ENCODE measurements around the gene PLEKHA7. TPM values are rescaled to one million over a fixed set of nuclear protein-coding genes. Genes with fewer than 3 reads are reported as not detected.
"Not testable (repeated sequence)": the region's sequence is repeated elsewhere in the genome, so short reads cannot be mapped to it uniquely, and the experiment has no call there.

The PLEKHA7 gene
- total RNA-seq, 1 donor from 2014 or later = 77.1 TPM

- peaks cover 4% of the 10 kb centered on the region for H3K27me3 Mint-ChIP-seq
- H3K4me1 Mint-ChIP-seq (ENCODE audit: low read depth) = peaks cover 49% of the 10 kb centered on the region
- DNase-seq (ENCODE audit: low spot score, unreplicated experiment) = no peak
- H3K9me3 Mint-ChIP-seq (ENCODE audit: low read depth) = peaks cover 2% of the 10 kb centered on the region
- H3K36me3 Mint-ChIP-seq (ENCODE audit: insufficient read depth) = peaks cover 6% of the 10 kb centered on the region
- TF ChIP-seq CTCF (IDR thresholded peaks at IDR 0.05; ENCODE audit: unreplicated experiment) = no peak
- no peak overlapping the region for H3K27ac Mint-ChIP-seq
- H3K4me3 Mint-ChIP-seq (ENCODE audit: low read depth) = no peak overlapping the region
These were observed 92.5 kb downstream of the PLEKHA7 start for GRCh38 chr11:16921668-16922067.

DNA sequence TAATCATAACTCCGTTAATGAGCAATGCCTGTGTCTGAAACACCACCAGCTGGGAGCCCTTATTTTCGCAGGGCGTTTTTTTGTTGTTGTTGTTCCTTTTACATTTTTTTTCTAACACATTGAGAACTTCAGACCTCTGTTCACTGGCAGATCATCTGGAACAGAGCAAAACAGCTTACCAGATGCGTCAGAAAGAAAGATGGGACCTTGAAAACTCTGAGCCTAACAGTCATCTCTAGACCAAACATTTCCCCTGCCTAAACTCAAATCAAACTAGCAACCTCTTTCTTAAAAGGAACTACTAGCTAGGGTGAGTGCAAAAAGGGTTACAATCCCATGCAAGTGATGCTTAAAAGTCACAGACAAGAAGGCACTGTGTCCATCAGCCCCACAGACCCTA is 93.2 kb downstream of the PLEKHA7 start:
- peaks cover under 1% of the 10 kb centered on the region for H3K27me3 Mint-ChIP-seq
- DNase-seq (ENCODE audit: low spot score, unreplicated experiment) = no peak
- no peak overlapping the region for H3K27ac Mint-ChIP-seq
- peaks cover 44% of the 10 kb centered on the region for H3K4me1 Mint-ChIP-seq (ENCODE audit: low read depth)
- TF ChIP-seq CTCF (IDR thresholded peaks at IDR 0.05; ENCODE audit: unreplicated experiment) = no peak
- H3K36me3 Mint-ChIP-seq (ENCODE audit: insufficient read depth) = peaks cover 12% of the 10 kb centered on the region
- peaks cover 2% of the 10 kb centered on the region for H3K9me3 Mint-ChIP-seq (ENCODE audit: low read depth)
- H3K4me3 Mint-ChIP-seq (ENCODE audit: low read depth) = no peak overlapping the region

DNA sequence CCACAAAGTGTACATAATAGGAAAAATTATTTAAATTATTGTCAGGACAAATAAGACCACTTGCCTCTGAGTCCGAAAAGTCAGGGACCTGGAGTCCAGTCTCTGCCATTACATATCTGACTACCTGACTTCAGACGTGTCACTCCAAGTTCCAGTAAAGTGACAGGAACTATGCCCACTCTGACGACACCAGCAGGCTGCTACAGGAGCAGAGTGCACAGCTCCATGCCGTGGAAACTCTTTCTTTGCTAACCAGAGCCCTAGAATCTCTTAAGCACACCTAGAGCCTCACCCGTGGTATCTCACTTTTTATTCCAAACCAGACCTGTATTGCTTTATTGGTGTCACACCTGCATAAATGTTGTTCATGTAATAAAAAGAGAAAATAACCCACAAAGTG is 93.7 kb downstream of the PLEKHA7 start:
- H3K4me3 Mint-ChIP-seq (ENCODE audit: low read depth) = no peak overlapping the region

GRCh38 chr11:16918543-16919182 is 95.6 kb downstream of the PLEKHA7 start:
- peaks cover 13% of the 10 kb centered on the region for H3K36me3 Mint-ChIP-seq (ENCODE audit: insufficient read depth)
- not testable (repeated sequence) for H3K27ac Mint-ChIP-seq; H3K27me3 Mint-ChIP-seq; H3K9me3 Mint-ChIP-seq (ENCODE audit: low read depth); H3K4me3 Mint-ChIP-seq (ENCODE audit: low read depth); DNase-seq (ENCODE audit: low spot score, unreplicated experiment)
- peaks cover 31% of the 10 kb centered on the region for H3K4me1 Mint-ChIP-seq (ENCODE audit: low read depth)

More for the DNA sequence above, 93.7 kb downstream of the PLEKHA7 start:
- Mint-ChIP-seq H3K4me1 (ENCODE audit: low read depth) (peaks cover 40% of the 10 kb centered on the region), H3K36me3 (ENCODE audit: insufficient read depth) (peaks cover 13% of the 10 kb centered on the region), H3K27ac (peak overlapping the region; percentile 37), H3K27me3 (no peaks in the 10 kb centered on the region), H3K9me3 (ENCODE audit: low read depth) (peaks cover 2% of the 10 kb centered on the region)
- TF ChIP-seq CTCF (IDR thresholded peaks at IDR 0.05; ENCODE audit: unreplicated experiment) = no peak
- no peak for DNase-seq (ENCODE audit: low spot score, unreplicated experiment)

DNA sequence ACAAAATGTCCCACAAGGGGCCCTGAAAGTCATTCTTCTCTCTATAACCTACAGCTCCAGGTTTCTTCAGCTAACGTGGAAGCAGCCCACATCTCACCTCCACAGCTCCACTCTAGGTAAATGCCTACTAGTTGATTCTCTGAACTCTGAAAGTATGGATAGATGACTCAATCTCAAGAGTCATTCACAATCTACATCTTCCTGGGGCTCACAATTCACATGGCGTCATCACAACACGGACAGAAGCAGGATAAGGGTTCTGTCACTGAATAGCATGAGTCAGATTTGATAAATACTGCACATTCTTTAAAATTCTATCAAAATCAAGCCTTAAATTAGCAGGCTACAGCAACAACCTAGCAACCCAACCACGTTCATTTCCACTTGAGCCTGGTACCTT is 96.3 kb downstream of the PLEKHA7 start:
- no peak overlapping the region for H3K4me3 Mint-ChIP-seq (ENCODE audit: low read depth)
- no peak overlapping the region for H3K27ac Mint-ChIP-seq
- no peak for TF ChIP-seq CTCF (IDR thresholded peaks at IDR 0.05; ENCODE audit: unreplicated experiment)

DNA sequence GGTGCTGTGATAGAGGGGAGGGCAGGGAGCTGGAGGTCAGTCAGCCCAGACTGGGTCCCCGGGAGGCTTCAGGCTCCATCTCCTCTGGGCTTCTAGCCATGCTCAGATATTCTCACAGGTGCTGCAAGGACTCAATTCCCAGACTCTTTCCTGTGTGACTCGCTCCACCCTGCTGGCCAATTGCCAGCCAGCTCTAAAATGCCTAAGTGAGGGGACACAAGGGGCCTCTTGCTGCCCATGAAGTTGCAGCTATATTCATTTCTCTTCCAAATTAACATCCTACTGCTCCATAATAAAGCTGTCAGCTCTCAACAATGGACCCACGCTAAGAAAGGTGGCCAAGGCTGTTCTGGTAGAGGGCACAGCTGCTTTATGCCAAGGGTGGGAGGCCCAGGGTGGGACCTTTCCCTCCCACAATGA is 101.5 kb downstream of the PLEKHA7 start:
- no peak for TF ChIP-seq CTCF (IDR thresholded peaks at IDR 0.05; ENCODE audit: unreplicated experiment)
- H3K27me3 Mint-ChIP-seq = no peaks in the 10 kb centered on the region
- no peak overlapping the region for H3K4me3 Mint-ChIP-seq (ENCODE audit: low read depth)
- no peak overlapping the region for H3K27ac Mint-ChIP-seq
- DNase-seq (ENCODE audit: low spot score, unreplicated experiment) = no peak
- H3K9me3 Mint-ChIP-seq (ENCODE audit: low read depth) = peaks cover 2% of the 10 kb centered on the region
- H3K4me1 Mint-ChIP-seq (ENCODE audit: low read depth) = peaks cover 3% of the 10 kb centered on the region
- H3K36me3 Mint-ChIP-seq (ENCODE audit: insufficient read depth) = peaks cover 13% of the 10 kb centered on the region

More for the DNA sequence above, 96.3 kb downstream of the PLEKHA7 start:
- peaks cover 13% of the 10 kb centered on the region for H3K36me3 Mint-ChIP-seq (ENCODE audit: insufficient read depth)
- H3K9me3 Mint-ChIP-seq (ENCODE audit: low read depth) = peaks cover 2% of the 10 kb centered on the region
- H3K4me1 Mint-ChIP-seq (ENCODE audit: low read depth) = peaks cover 23% of the 10 kb centered on the region
- DNase-seq (ENCODE audit: low spot score, unreplicated experiment) = no peak
- no peaks in the 10 kb centered on the region for H3K27me3 Mint-ChIP-seq
